GM21526 (cell line): ENCODE results near the gene PIGR.

Experiments
- ATAC-seq: cut with Tn5 transposase; IDR thresholded peaks from one replicate; pipeline ENCODE4 v1.9.1; 2021; ENCODE audit warnings: moderate library complexity; ENCODE audit not compliant: unreplicated experiment, low FRiP score

Gene PIGR

DNA sequence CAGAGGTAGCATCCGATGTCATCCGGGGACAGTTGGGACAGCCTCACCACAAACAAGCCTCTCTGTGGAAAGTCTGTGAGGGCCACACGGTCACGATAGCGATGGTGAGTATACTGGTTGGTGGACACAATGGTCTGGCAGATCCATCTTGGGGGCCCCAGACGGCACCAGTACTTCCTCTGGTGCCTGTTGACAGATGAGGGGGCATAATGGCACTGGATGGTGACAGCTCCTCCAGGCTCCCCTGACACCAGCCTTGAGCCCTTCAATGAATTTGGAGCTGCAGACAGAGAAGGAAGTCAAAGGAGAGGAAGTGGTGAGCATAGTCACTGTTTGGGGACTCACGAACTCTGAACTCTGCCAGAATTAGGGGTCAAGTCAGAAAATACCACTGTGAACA lies 16.0 kb upstream of the PIGR start:
- ATAC-seq: no peak

DNA sequence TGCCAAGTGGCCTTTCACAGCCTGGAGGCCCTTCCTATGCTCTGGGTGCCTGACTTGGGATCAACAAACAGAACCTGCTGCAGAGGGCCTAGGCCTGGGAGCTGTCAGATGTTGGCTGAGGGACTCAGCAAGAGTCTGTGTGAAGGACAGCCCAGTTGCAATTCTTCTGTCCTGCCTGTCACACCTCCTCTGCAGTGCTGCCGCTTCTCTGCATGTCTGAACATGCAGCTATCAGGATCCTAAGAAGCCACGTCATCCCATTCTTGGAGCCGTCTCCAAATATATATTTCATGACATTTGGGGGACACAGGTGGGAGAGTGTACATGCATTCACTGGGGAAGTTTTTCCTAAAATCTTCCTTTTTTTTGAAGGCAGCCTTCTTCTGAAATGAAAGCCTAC lies 15.4 kb upstream of the PIGR start:
- no peak for ATAC-seq

DNA sequence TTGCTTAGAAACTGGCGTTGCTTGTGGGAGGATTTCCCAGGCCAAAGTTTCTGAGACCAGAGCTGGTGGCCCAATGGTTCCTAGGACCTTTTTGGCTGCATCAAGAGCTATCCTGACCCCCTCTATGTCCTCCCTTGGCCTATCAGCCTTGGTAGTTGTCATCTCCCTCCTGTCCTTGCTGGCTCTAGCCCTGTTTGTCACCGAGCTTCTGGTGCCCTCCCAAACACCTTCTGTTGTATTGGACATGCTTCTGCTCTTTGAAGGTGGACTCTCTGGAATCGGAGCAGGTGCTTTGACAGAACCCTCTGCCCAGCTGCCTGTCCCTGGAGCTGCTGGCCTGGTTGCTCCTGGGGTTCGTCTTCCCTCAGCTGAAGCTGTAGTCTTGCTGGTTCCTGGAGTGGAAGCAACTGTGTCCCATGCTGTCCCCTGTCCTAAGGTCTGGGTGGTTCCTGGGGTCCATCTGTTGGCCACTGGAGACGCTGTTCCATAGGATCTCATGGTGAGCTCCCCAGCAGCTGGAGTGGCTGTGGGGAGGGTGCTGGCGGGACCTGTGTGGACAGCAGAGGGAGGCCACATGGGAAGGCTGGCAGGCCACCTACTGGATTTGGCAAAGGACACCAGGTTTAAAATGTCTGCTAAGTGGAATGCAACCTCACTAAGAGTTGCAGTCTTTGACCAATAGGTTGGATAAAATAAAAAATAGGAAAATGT lies 14.6 kb upstream of the PIGR start:
- ATAC-seq: no peak

DNA sequence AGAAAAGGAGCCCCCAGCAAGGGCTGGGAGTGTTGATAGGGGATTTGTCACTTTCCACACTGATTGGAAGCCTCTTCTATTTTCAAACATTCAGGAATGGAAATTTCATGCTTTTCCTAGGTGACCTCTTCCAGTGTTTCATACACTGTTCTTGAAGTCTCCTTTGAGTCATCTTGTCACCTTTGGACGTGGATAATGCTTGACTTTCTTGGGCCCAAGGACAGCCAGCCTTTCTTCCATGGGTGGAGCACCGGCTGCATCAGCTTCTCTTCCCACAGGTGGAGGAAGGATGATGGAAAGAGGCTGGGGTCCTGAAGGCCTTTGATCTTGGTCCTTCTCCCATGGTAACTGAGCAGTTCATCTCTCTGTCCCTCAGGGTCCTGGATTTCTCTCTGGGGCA lies 11.9 kb upstream of the PIGR start:
- no peak for ATAC-seq

DNA sequence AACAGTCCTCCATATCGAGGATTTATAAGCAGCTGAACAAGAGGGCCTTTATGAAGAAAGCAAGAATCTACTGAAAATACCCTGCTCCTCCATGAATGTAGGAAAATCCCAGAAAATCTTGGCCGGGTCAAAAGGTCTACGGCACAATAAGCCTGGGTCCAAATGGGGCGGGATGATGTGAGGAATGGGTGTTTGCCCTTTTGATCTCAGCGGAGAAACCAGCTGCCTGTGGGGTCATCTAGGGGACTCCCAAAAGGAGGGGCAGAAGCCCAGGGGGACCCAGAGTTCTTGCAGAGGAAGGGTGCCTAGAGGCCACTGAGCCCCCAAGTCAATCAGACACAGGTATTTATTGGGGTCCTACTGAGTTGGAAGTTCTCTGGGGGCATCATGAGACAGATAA lies 11.4 kb upstream of the PIGR start:
- no peak for ATAC-seq

DNA sequence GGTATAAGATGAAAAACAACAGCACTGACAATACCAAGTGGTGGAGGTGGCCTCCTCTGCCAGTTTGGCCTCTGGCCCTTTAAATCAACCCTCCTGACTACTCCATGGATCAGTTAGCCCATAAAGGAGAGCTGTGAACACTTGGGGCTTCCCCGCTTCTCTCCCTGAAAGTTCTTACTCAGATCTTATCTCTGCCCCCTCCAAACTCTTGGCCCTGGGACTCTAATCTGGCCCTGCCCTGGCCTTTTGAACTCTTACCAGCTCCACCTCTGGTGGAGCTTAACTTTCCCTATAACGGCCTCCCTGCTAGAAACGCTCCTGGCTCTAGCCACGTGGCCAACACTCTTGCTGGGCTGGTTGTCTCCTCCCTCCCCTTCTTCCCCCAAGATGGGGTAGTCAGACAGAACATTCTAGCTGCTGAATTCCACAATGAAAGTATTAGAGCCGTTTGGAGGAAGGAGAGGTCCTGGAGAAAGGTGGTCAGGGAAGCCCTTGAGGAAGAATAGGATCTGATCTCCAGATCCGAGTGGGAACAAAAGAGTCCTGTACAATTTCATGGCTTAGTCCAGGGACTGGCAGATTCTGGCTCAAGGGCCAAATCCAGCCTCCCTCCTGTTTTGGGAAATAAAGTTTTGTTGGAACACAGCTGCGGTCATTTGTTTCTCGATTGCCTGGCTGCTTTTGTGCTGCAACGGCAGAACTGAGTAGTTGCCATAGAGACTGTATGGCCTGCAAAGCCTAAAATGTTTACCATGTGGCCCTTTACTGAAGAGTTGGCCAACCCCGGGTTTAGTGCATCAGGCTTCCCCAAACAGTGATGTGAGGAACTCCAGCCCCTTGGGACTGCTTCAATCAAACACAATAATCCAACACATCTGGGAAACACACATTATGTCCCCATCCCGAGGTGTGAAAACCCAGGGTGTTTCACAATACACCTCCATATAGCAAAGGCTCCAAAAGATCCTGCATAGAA lies 9.5 kb upstream of the PIGR start:
- no peak for ATAC-seq

DNA sequence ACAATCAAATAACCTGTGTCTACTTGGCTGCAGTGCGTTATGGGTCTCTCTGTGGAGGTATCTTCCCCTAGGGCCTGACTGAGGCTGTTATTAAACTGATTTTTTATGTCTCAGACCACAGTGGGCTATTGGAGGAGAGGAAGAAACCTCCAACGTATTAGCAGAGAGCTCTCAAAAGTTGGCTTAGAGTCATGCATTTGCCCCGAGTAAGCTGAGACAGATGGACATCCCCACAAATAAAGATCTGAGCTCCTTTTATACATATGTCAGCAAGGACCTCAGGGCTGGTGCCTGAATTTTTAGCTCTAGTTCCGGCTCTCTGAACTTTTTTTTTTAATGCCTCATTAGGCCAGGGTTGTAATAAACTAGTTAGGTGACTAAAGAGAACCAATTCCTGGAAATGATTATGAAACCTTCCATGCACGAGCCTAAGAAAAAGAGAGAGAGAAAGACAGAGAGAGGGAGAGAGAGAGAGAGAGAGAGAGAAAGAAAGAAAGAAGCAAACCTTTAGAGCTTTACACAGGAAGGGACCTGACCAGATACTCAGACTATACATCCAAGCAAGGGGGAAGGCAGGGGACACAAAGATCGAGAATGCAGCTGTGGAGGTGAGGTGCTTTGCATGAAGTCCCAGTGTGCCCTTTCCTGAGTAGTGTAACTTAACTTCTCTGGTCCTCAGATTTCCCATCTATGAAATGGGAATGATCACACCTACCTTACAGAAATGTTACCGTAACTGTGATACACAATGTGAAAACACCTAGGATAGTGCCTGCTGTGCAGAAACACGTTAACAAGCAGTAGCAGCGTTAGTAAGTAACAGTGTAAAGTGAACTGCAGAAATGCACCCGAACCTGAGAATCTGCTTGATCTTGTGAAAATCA lies 8.4 kb upstream of the PIGR start:
- no peak for ATAC-seq

DNA sequence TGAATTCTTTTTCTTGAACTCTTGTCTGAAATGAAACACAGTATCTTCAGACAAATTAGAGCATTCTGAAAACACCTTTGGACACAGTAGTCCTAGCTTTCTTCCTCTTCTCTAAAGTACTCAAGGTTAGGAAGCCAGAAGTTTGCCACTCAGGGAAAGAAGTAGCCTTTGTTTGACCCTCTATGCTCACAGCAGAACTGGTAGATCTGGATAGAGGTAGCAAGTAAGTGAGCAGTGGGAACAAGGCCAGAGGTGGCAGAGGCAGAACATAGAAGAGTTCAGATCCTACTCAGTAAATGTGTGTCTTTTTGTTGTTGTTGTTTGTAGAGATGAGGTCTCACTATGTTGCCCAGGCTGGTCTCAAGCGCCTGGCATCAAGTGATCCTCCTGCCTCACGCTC lies 7.4 kb upstream of the PIGR start:
- no peak for ATAC-seq

DNA sequence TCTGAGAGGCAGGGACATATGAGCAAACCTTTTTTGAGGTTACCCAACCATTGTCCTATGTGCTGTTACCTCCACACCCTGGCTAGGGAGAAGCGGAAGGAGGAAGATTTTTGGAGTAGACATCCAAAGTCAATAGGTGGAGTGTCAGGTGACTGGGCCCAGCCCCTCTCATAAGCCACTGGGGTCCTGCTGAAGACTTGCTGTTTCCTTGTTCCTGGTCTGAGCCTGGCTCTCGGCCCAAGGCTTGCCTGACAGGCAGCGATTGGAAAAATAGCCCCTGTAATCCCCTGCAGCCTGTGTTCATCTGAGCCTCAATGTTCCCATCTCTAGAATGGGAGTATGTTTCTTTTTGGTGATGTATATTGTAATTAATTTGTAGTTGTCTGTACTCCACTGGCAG lies 6.9 kb upstream of the PIGR start:
- ATAC-seq: no peak

DNA sequence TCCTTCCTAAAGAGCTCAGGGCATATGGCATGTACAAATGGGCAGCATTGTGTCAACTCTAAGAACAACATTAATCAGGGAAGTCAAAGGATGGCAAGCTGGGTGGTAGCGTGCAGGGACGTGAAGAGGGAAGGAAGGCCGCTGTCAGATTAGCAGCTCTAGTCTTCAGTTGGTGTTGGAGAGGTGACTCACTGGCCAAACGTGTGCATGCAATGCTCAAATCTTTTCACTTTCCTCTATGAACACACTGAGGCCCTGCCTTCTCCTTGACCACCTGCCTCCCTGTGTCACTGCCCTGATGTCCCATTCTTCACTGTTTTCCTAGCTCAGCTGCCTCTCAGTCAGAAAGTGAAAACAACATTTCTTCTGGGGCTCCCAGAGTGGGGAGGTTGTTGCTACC lies 5.9 kb upstream of the PIGR start:
- no peak for ATAC-seq

DNA sequence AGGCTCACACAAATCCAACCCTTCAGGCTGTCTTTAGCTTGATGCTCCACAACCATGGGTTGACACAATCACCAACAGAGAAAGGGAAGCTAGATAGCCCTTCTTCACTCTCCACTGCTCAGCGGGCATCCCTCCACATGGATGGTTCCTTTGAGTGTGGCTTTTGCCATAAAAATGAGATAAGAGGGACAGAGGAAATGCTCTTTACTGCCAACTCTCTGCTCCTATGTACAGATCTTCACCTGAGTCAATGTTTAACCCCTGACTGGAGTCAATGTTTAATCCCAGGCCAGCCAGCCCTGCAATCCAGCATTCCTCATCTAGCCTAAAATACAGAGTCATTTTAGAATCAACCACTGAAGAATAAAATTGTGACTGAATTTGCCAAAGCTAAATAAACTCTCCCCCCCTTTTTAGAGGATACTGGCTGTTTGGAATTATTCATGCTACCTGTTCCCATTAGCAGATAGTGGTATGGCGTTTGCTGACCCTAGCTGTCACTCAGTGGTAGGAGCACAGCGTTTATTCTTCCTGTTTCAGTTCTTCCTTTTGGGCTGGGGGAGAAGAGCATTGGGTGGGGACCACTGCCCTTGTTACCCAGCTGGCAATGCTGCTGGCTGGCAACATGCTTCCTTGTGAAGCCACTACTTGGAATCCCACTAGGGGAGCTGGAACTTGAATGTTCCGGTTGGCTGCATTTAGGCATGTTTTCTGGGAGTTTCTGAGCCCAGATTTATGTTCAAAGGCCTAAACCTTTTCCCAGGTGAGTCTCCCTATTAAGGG lies 5.2 kb upstream of the PIGR start:
- ATAC-seq: no peak

DNA sequence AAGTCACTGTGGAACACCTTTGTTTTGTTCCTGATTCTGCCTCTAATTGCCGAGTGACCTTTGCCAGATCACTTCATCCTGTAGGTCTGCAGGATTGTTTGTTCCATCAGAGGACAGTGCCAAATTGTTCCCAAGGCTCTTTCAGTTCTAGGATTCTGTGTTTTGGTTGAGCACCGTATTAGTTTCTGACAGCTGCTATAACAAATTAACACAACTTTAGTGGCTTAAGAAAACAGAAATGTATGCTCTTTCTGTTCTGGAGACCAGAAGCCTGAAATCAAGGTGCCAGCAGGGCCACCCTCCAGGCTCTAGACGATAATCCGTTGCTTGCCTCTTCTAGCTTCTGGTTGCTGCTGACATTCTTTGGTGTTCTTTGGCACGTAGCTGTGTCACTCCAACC lies 3.4 kb upstream of the PIGR start:
- ATAC-seq: no peak

DNA sequence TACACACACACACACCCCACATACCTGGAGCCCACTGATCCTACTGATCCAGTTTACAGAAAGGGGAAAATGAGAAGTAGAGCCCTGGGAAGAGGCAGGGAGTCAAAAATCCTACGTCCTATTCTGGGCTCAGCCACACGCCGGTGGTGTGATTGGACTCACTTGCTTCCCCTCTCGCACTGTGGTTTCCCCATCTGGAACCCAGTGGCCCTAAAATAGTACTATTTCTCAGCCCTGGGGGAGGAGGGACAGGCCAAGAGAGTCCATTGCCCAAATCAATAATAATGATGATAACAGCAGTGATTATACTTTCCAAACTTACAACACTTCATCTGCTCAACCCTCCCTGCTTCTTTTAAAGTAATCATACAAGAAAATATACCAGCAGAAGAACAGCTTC lies 2.9 kb upstream of the PIGR start:
- no peak for ATAC-seq

DNA sequence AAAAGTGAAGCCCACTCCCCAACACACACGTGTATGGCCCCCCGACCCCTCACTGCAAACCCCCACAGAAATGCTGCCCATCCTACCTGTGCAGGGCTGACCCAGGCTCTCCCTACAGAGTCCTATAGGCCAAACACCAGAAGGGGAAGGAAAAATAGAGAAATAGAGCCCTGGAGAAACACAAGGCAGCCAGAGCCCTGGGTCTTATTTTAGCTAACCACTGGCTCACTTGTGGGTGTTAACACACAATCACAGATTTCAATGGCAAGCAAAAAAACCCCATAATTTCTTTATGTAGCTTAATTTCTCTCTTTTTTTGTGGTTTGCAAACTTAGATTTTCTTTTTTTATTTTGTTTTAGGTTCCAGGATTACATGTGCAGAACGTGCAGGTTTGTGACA lies 989 bp upstream of the PIGR start:
- ATAC-seq: no peak

DNA sequence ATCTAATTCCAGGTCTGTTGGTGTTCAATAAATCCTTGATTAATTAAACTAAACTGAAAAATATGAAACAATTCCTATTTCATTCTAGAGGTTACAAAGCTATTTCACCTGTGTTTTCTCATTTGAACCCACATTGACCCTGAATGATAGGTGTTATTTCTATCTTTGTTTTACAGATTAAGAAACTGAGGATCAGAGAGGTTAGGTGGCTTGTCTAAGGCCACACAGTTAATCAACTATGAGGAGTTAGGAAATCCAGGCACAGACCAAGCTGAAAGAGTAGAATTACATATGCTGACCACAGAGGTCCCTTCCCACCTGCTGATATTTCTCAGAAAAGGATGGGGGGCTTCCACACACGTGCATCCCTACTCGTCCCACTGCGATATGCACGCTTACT lies 487 bp downstream of the PIGR start:
- no peak for ATAC-seq

DNA sequence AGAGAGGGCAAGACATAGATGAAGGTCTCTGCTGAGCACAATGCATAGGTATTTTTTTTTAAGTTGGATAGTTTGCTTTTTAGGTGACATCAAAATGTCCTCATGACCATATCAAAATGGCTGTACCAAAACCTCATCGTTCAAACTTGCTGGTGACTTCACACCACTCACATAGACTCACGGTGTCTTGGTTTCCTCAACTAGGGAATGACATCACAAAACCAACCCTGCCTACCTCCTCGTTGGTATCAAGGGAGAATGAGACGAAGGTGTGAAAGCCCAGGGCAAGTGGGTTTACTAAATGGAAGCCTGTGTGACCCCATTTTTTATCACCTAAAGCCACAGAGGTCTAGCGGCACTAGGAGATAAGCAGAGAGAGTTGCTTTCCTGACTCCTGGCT lies 1.6 kb downstream of the PIGR start:
- no peak for ATAC-seq

DNA sequence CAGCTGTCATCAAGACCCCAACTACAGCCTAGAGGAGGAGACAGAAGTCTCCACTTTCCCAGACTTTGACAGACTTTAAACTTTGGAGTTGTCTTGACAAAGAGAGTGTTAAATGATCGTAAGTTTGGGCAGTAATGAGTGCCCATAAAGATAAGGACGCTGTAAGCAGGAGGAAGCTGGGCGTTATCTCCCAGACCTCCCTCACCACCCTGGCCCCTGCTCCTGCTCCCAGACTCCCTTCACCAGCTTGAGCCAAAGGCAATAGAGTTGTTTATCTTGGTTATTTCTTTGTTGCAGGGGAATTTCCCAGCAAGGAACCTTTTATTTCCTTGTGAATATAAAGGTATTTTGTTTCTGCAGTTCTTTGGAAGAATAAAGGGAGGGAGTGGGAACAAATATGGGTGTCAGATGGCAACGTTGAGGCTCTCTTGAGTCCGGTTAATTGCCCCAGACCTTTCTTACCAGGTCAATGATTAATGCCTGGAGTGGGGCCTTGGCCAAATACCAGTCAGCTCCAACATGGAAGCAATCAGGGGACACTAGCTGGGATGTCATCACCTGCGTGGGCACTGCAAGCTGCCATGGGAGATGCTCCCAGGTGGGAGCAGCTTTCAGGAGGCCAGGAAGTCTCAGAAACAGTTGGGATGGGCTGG lies 4.4 kb downstream of the PIGR start:
- ATAC-seq: no peak

DNA sequence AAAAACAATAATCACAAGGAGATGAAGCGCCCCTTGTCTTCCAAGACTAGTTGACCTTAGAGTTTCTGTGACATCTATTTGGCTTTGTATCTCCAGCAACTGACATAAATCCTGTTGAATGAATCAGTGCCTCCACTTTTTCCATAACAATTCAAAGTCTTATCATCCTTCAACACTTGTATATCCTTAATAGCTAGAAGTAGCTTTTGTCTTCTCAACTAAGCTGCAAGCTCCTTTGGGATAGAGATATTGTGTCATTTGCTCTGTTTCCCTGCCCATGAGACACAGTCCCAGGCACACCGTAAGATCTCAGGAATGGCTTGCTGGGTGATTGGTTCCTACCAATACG lies 5.7 kb downstream of the PIGR start:
- ATAC-seq: no peak

DNA sequence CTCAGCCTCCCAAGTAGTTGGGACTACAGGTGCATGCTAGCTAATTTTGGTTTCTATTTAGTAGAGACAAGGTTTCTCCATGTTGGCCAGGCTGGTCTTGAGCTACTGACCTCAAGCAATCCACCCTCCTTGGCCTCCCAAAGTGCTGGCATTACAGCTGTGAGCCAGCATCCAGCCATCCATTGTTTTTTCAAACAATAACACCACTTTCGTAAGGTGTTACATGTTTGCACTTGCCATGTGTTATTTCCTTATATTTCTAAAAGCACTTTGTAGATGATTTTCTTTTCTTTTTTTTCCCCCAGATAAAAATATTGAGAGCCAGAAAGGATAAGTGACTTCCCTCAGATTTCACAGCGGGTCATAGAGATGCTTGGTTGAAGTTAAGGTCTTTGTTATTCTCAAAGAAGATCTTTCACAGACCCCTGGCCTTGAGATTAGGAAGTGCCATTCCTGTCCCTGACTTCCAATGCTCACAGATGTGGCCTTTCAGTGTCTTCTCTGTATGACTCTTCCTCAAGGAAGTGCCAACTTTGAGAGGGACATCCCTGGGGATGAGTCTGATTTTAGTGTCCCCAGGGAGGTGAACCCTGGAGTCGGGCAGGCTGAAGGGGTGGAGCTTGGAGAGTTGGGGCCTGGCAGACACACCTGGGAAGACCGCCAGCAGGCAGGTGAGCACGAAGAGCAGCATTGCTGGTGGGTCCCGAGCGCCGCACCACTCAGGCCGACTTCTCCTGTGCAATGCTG lies 6.3 kb downstream of the PIGR start:
- no peak for ATAC-seq
